Measurements from ENCODE around the gene ATXN10. TPM values are rescaled to one million over a fixed set of nuclear protein-coding genes. Genes with fewer than 3 reads are reported as not detected.

ATXN10 gene
- polyA plus RNA-seq, 3 donors from 2014 or later = 97.7 to 113 (median 112) TPM

- H3K9me3 Mint-ChIP-seq = peaks cover 0 to 2% (median 0%) of the 10 kb centered on the region in 6 donors
- no peak for DNase-seq
Measured at GRCh38 chr22:45878901-45879551, 207.4 kb downstream of the ATXN10 start.

GRCh38 chr22:45879552-45879949, 207.9 kb downstream of the ATXN10 start:
- peaks cover 0 to 2% (median 0%) of the 10 kb centered on the region in 6 donors for H3K9me3 Mint-ChIP-seq
- H3K4me1 Mint-ChIP-seq = no peaks in the 10 kb centered on the region
- no peak overlapping the region for H3K4me3 Mint-ChIP-seq
- DNase-seq = no peak
- no peak overlapping the region for H3K27ac Mint-ChIP-seq
- peaks cover 5 to 9% (median 8%) of the 10 kb centered on the region in 3 donors for H3K27me3 Mint-ChIP-seq (ENCODE audit: low read depth in 3 of 3)
- no peaks in the 10 kb centered on the region for H3K36me3 Mint-ChIP-seq

More at GRCh38 chr22:45878901-45879551, 207.4 kb downstream of the ATXN10 start:
- Mint-ChIP-seq H3K27me3 (ENCODE audit: low read depth in 3 of 3) (peaks cover 5 to 9% (median 8%) of the 10 kb centered on the region in 3 donors), H3K27ac (no peak overlapping the region), H3K4me1 (no peaks in the 10 kb centered on the region), H3K4me3 (no peak overlapping the region), H3K36me3 (no peaks in the 10 kb centered on the region)

- Mint-ChIP-seq H3K27me3 (ENCODE audit: low read depth in 3 of 3) (peaks cover 5 to 9% (median 8%) of the 10 kb centered on the region in 3 donors), H3K27ac (no peak overlapping the region), H3K4me3 (no peak overlapping the region), H3K36me3 (no peaks in the 10 kb centered on the region), H3K9me3 (peaks cover 0 to 2% (median 0%) of the 10 kb centered on the region in 6 donors), H3K4me1 (no peaks in the 10 kb centered on the region)
- no peak for DNase-seq
Measured at GRCh38 chr22:45880091-45880715, 208.6 kb downstream of the ATXN10 start.

- H3K4me3 Mint-ChIP-seq = no peak overlapping the region
- DNase-seq = no peak
- peaks cover 0 to 2% (median 0%) of the 10 kb centered on the region in 6 donors for H3K9me3 Mint-ChIP-seq
- H3K27ac Mint-ChIP-seq = no peak overlapping the region
- H3K4me1 Mint-ChIP-seq = no peaks in the 10 kb centered on the region
- no peaks in the 10 kb centered on the region for H3K36me3 Mint-ChIP-seq
- peaks cover 5 to 9% (median 8%) of the 10 kb centered on the region in 3 donors for H3K27me3 Mint-ChIP-seq (ENCODE audit: low read depth in 3 of 3)
Measured at GRCh38 chr22:45880716-45881523, 209.3 kb downstream of the ATXN10 start.

GRCh38 chr22:45881524-45881875, 209.9 kb downstream of the ATXN10 start:
- no peak overlapping the region for H3K4me3 Mint-ChIP-seq
- peaks cover 0 to 2% (median 0%) of the 10 kb centered on the region in 6 donors for H3K9me3 Mint-ChIP-seq
- H3K36me3 Mint-ChIP-seq = no peaks in the 10 kb centered on the region
- H3K4me1 Mint-ChIP-seq = no peaks in the 10 kb centered on the region
- no peak for DNase-seq
- peaks cover 5 to 9% (median 8%) of the 10 kb centered on the region in 3 donors for H3K27me3 Mint-ChIP-seq (ENCODE audit: low read depth in 3 of 3)
- H3K27ac Mint-ChIP-seq = no peak overlapping the region

- DNase-seq = no peak
- no peaks in the 10 kb centered on the region for H3K36me3 Mint-ChIP-seq
- peaks cover 7 to 9% (median 8%) of the 10 kb centered on the region in 3 donors for H3K27me3 Mint-ChIP-seq (ENCODE audit: low read depth in 3 of 3)
- H3K27ac Mint-ChIP-seq = no peak overlapping the region
- no peaks in the 10 kb centered on the region for H3K4me1 Mint-ChIP-seq
- H3K4me3 Mint-ChIP-seq = no peak overlapping the region
- H3K9me3 Mint-ChIP-seq = no peaks in the 10 kb centered on the region
Measured at GRCh38 chr22:45882881-45883810, 211.5 kb downstream of the ATXN10 start.

GRCh38 chr22:45883811-45884170, 212.2 kb downstream of the ATXN10 start:
- DNase-seq = no peak
- no peak overlapping the region for H3K27ac Mint-ChIP-seq
- H3K9me3 Mint-ChIP-seq = no peaks in the 10 kb centered on the region
- H3K4me3 Mint-ChIP-seq = no peak overlapping the region
- H3K36me3 Mint-ChIP-seq = no peaks in the 10 kb centered on the region
- H3K4me1 Mint-ChIP-seq = no peaks in the 10 kb centered on the region
- H3K27me3 Mint-ChIP-seq (ENCODE audit: low read depth in 3 of 3) = peaks cover 8 to 10% (median 9%) of the 10 kb centered on the region in 3 donors

GRCh38 chr22:45884201-45885062, 212.8 kb downstream of the ATXN10 start:
- Mint-ChIP-seq H3K27me3 (ENCODE audit: low read depth in 3 of 3) (peaks cover 8 to 10% (median 9%) of the 10 kb centered on the region in 3 donors), H3K4me1 (no peaks in the 10 kb centered on the region), H3K9me3 (no peaks in the 10 kb centered on the region)

GRCh38 chr22:45885171-45885840, 213.7 kb downstream of the ATXN10 start:
- H3K4me3 Mint-ChIP-seq = no peak overlapping the region
- no peaks in the 10 kb centered on the region for H3K4me1 Mint-ChIP-seq
- DNase-seq = no peak
- H3K27ac Mint-ChIP-seq = no peak overlapping the region
- no peaks in the 10 kb centered on the region for H3K36me3 Mint-ChIP-seq
- peaks cover 5 to 9% (median 7%) of the 10 kb centered on the region in 3 donors for H3K27me3 Mint-ChIP-seq (ENCODE audit: low read depth in 3 of 3)
- H3K9me3 Mint-ChIP-seq = no peaks in the 10 kb centered on the region

More at GRCh38 chr22:45884201-45885062, 212.8 kb downstream of the ATXN10 start:
- DNase-seq = no peak
- Mint-ChIP-seq H3K4me3 (no peak overlapping the region), H3K27ac (no peak overlapping the region), H3K36me3 (no peaks in the 10 kb centered on the region)

GRCh38 chr22:45885941-45886395, 214.3 kb downstream of the ATXN10 start:
- Mint-ChIP-seq H3K4me3 (no peak overlapping the region), H3K4me1 (no peaks in the 10 kb centered on the region), H3K27me3 (ENCODE audit: low read depth in 3 of 3) (peaks cover 3 to 7% (median 7%) of the 10 kb centered on the region in 3 donors), H3K27ac (no peak overlapping the region), H3K9me3 (no peaks in the 10 kb centered on the region), H3K36me3 (no peaks in the 10 kb centered on the region)
- DNase-seq = no peak

GRCh38 chr22:45886540-45886939, 214.9 kb downstream of the ATXN10 start:
- H3K4me1 Mint-ChIP-seq = no peaks in the 10 kb centered on the region
- H3K36me3 Mint-ChIP-seq = no peaks in the 10 kb centered on the region
- H3K27ac Mint-ChIP-seq = no peak overlapping the region
- H3K9me3 Mint-ChIP-seq = no peaks in the 10 kb centered on the region
- no peak for DNase-seq
- no peak overlapping the region for H3K4me3 Mint-ChIP-seq
- H3K27me3 Mint-ChIP-seq (ENCODE audit: low read depth in 3 of 3) = peaks cover 3 to 7% (median 7%) of the 10 kb centered on the region in 3 donors

Data from immature natural killer cell (primary cell).